T-helper 2 cell (primary cell): ENCODE results near the gene CFAP52.
"Not testable (repeated sequence)": the region's sequence is repeated elsewhere in the genome, so short reads cannot be mapped to it uniquely, and the experiment has no call there.

ENCODE experiments used
- DNase-seq, 5 experiments: peaks; one replicate each; pipeline versions ENCODE4 v3.0.0 to v3.0.0-alpha.2; 2012 to 2022

Gene CFAP52

GRCh38 chr17:9645851-9646545 is 69.6 kb downstream of the CFAP52 start:
- DNase-seq, result peak in 1 of 5 experiments; percentile 38

- DNase-seq, result no peak
These were observed 70.1 kb downstream of the CFAP52 start for GRCh38 chr17:9646546-9646885.

- no peak for DNase-seq
These were observed 70.6 kb downstream of the CFAP52 start for GRCh38 chr17:9647014-9647413.

GRCh38 chr17:9648521-9649110 is 72.2 kb downstream of the CFAP52 start:
- no peak for DNase-seq

- no peak for DNase-seq
These were observed 82.3 kb downstream of the CFAP52 start for GRCh38 chr17:9658593-9659211.

- no peak for DNase-seq
These were observed 84.6 kb downstream of the CFAP52 start for GRCh38 chr17:9661027-9661426.

- DNase-seq, result not testable (repeated sequence)
These were observed 87.1 kb downstream of the CFAP52 start for GRCh38 chr17:9663511-9663910.

- DNase-seq, result peak in 2 of 5 experiments; percentile 5 to 73
These were observed 90.1 kb downstream of the CFAP52 start for GRCh38 chr17:9666461-9667050.

GRCh38 chr17:9668517-9668916 is 92.1 kb downstream of the CFAP52 start:
- DNase-seq, result peak in 1 of 5 experiments; percentile 10

- DNase-seq, result no peak
These were observed 93.1 kb downstream of the CFAP52 start for GRCh38 chr17:9669551-9670008.

- no peak for DNase-seq
These were observed 94.2 kb downstream of the CFAP52 start for GRCh38 chr17:9670596-9670995.

- no peak for DNase-seq
These were observed 95.1 kb downstream of the CFAP52 start for GRCh38 chr17:9671559-9671958.

- no peak for DNase-seq
These were observed 95.8 kb downstream of the CFAP52 start for GRCh38 chr17:9672266-9672665.

- DNase-seq, result no peak
These were observed 96.2 kb downstream of the CFAP52 start for GRCh38 chr17:9672691-9673090.

- DNase-seq, result no peak
These were observed 99.6 kb downstream of the CFAP52 start for GRCh38 chr17:9676084-9676483.

GRCh38 chr17:9676820-9677310 is 100.4 kb downstream of the CFAP52 start:
- DNase-seq, result peak in 1 of 5 experiments; percentile 8

- no peak for DNase-seq
These were observed 101.0 kb downstream of the CFAP52 start for GRCh38 chr17:9677411-9677810.

GRCh38 chr17:9677896-9678295 is 101.5 kb downstream of the CFAP52 start:
- no peak for DNase-seq

GRCh38 chr17:9684955-9685621 is 108.6 kb downstream of the CFAP52 start:
- DNase-seq, result no peak
